A673 (cell line): Measurements from ENCODE around the gene LMAN2.

ENCODE experiments used
- EZH2 ChIP-seq: fragments of 200-600 bp; sonication (generic); IDR thresholded peaks from 2 replicates; pipeline ENCODE4 v1.6.1; 2017; ENCODE audit warnings: borderline replicate concordance, low read depth, mild to moderate bottlenecking, mixed read lengths, antibody characterized with exemption, low read length; ENCODE audit not compliant: poor library complexity, severe bottlenecking
- TF ChIP-seq, protein P1 (sequence below): fragments of 300-800, 200-600 bp; sonication (generic); conservative IDR thresholded peaks from 2 replicates; pipeline ENCODE4 v1.5.1; 2017; ENCODE audit warnings: low read depth, mild to moderate bottlenecking, antibody characterized with exemption, low read length, moderate library complexity, mixed read lengths

DNA sequence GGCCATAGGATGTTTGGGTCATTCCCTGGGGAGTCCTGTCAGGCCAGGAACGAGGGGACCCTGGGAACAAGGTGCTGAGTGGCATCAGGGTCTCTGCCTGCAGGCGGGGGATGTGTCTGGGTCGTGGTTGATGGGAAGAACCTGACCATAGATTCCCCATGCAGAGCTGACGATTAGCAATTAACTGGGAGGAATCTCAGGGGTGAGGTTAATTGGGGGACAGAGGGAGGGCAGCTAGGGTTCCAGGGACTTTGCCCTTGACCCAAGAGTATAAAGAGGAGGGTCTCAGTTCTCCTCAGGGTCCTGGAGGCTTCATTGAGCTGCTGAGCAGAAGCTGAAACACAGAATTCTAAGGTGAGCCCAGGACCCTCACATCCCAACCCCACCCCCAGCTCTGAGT is 32.7 kb upstream of the LMAN2 start, which contains the start of gene SLC34A1:
- TF ChIP-seq EZH2: no peak
- TF ChIP-seq, protein P1, sequence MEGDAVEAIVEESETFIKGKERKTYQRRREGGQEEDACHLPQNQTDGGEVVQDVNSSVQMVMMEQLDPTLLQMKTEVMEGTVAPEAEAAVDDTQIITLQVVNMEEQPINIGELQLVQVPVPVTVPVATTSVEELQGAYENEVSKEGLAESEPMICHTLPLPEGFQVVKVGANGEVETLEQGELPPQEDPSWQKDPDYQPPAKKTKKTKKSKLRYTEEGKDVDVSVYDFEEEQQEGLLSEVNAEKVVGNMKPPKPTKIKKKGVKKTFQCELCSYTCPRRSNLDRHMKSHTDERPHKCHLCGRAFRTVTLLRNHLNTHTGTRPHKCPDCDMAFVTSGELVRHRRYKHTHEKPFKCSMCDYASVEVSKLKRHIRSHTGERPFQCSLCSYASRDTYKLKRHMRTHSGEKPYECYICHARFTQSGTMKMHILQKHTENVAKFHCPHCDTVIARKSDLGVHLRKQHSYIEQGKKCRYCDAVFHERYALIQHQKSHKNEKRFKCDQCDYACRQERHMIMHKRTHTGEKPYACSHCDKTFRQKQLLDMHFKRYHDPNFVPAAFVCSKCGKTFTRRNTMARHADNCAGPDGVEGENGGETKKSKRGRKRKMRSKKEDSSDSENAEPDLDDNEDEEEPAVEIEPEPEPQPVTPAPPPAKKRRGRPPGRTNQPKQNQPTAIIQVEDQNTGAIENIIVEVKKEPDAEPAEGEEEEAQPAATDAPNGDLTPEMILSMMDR: no peak
